Stimulated activated CD4-positive, alpha-beta T cell treated with anti-CD3 and anti-CD28 coated beads, Interleukin-15, amount 100 ng/mL, for 48 hours (primary cell): ENCODE data around the gene SACS.
"Not testable (repeated sequence)": the region's sequence is repeated elsewhere in the genome, so short reads cannot be mapped to it uniquely, and the experiment has no call there.

Source experiments
- DNase-seq, 2 donors: peaks; one replicate each; pipeline ENCODE4 v3.0.0-alpha.2; 2020; ENCODE audit warnings: low read depth in 2 of 2

The SACS gene

GRCh38 chr13:23456437-23457210, 23.1 kb upstream of the SACS start:
- DNase-seq = no peak

- DNase-seq = no peak
These were observed 22.1 kb upstream of the SACS start for GRCh38 chr13:23455401-23456185.

- DNase-seq = no peak
These were observed 19.6 kb upstream of the SACS start for GRCh38 chr13:23453132-23453531.

- DNase-seq = no peak
These were observed 17.0 kb upstream of the SACS start for GRCh38 chr13:23450340-23451046.

- no peak for DNase-seq
These were observed 16.1 kb upstream of the SACS start for GRCh38 chr13:23449398-23450162.

GRCh38 chr13:23447927-23448326, 14.4 kb upstream of the SACS start:
- DNase-seq = no peak

- no peak for DNase-seq
These were observed 12.3 kb upstream of the SACS start for GRCh38 chr13:23445794-23446193.

- DNase-seq = no peak
These were observed 10.4 kb upstream of the SACS start for GRCh38 chr13:23443878-23444277.

- DNase-seq = no peak
These were observed 9.6 kb upstream of the SACS start for GRCh38 chr13:23443110-23443509.

GRCh38 chr13:23440821-23441618, 7.5 kb upstream of the SACS start:
- no peak for DNase-seq

GRCh38 chr13:23440324-23440723, 6.8 kb upstream of the SACS start:
- not testable (repeated sequence) for DNase-seq

GRCh38 chr13:23437916-23438315, 4.4 kb upstream of the SACS start:
- DNase-seq = no peak

GRCh38 chr13:23436680-23437079, 3.2 kb upstream of the SACS start:
- DNase-seq = no peak

GRCh38 chr13:23434491-23434890, 989 bp upstream of the SACS start:
- DNase-seq = no peak

GRCh38 chr13:23432626-23433025, 876 bp downstream of the SACS start:
- DNase-seq = no peak

- DNase-seq = no peak
These were observed 2.8 kb downstream of the SACS start for GRCh38 chr13:23430664-23431063.

GRCh38 chr13:23427881-23428528, 5.5 kb downstream of the SACS start:
- DNase-seq = no peak

- no peak for DNase-seq
These were observed 6.1 kb downstream of the SACS start for GRCh38 chr13:23427342-23427843.

GRCh38 chr13:23421596-23421995, 11.9 kb downstream of the SACS start:
- no peak for DNase-seq
